ENCODE measurements around the gene TEX53. TPM values are rescaled to one million over a fixed set of nuclear protein-coding genes. Genes with fewer than 3 reads are reported as not detected.

Gene TEX53
- total RNA-seq, 1 experiment from 2014 or later: not detected

- no peak for DNase-seq
- Mint-ChIP-seq H3K9me3 (ENCODE audit: low read depth, unreplicated experiment) (no peaks in the 10 kb centered on the region), H3K27me3 (ENCODE audit: unreplicated experiment) (no peaks in the 10 kb centered on the region), H3K4me1 (ENCODE audit: low read depth, unreplicated experiment) (peaks cover 9% of the 10 kb centered on the region), H3K27ac (ENCODE audit: unreplicated experiment) (no peak overlapping the region), H3K4me3 (ENCODE audit: low read depth, unreplicated experiment) (no peak overlapping the region), H3K36me3 (ENCODE audit: insufficient read depth, unreplicated experiment) (no peaks in the 10 kb centered on the region)
- CTCF ChIA-PET: interaction anchor here (1.1 kb wide), 1 partner anchor 16 kb away, joined by 3 read pairs; no protein-coding TSS in a partner anchor
- intact Hi-C loops (cut with micrococcal nuclease; ENCODE audit: unreplicated experiment): no loop called here
- no peak for TF ChIP-seq CTCF (IDR thresholded peaks at IDR 0.05; ENCODE audit: unreplicated experiment)
- no TSS peak for BruUV-seq (replicated peaks)
These were observed 39.4 kb upstream of the TEX53 start for GRCh38 chr9:114696814-114697544.

GRCh38 chr9:114695948-114696347 is 38.3 kb upstream of the TEX53 start:
- no peak for DNase-seq

GRCh38 chr9:114694719-114695269 is 37.2 kb upstream of the TEX53 start:
- TF ChIP-seq CTCF (IDR thresholded peaks at IDR 0.05; ENCODE audit: unreplicated experiment): no peak
- intact Hi-C loops (cut with micrococcal nuclease; ENCODE audit: unreplicated experiment): loop anchor here (5.0 kb wide), 1 partner anchor 83 kb away; no protein-coding TSS in a partner anchor
- H3K36me3 Mint-ChIP-seq (ENCODE audit: insufficient read depth, unreplicated experiment): no peaks in the 10 kb centered on the region
- peaks cover 30% of the 10 kb centered on the region for H3K4me1 Mint-ChIP-seq (ENCODE audit: low read depth, unreplicated experiment)
- no peak overlapping the region for H3K27ac Mint-ChIP-seq (ENCODE audit: unreplicated experiment)
- no TSS peak for BruUV-seq (replicated peaks)
- H3K4me3 Mint-ChIP-seq (ENCODE audit: low read depth, unreplicated experiment): no peak overlapping the region
- CTCF ChIA-PET: interaction anchor here (0.6 kb wide), 1 partner anchor 374 kb away, joined by 3 read pairs; no protein-coding TSS in a partner anchor
- peaks cover 2% of the 10 kb centered on the region for H3K9me3 Mint-ChIP-seq (ENCODE audit: low read depth, unreplicated experiment)
- H3K27me3 Mint-ChIP-seq (ENCODE audit: unreplicated experiment): peaks cover 7% of the 10 kb centered on the region
- no peak for DNase-seq

More at GRCh38 chr9:114695948-114696347, 38.3 kb upstream of the TEX53 start:
- no peak overlapping the region for H3K27ac Mint-ChIP-seq (ENCODE audit: unreplicated experiment)
- CTCF ChIA-PET: no interaction called here
- H3K9me3 Mint-ChIP-seq (ENCODE audit: low read depth, unreplicated experiment): no peaks in the 10 kb centered on the region
- no peak overlapping the region for H3K4me3 Mint-ChIP-seq (ENCODE audit: low read depth, unreplicated experiment)
- BruUV-seq (replicated peaks): no TSS peak
- H3K27me3 Mint-ChIP-seq (ENCODE audit: unreplicated experiment): no peaks in the 10 kb centered on the region
- TF ChIP-seq CTCF (IDR thresholded peaks at IDR 0.05; ENCODE audit: unreplicated experiment): no peak
- H3K36me3 Mint-ChIP-seq (ENCODE audit: insufficient read depth, unreplicated experiment): no peaks in the 10 kb centered on the region
- H3K4me1 Mint-ChIP-seq (ENCODE audit: low read depth, unreplicated experiment): peaks cover 20% of the 10 kb centered on the region
- intact Hi-C loops (cut with micrococcal nuclease; ENCODE audit: unreplicated experiment): no loop called here

- no peaks in the 10 kb centered on the region for H3K36me3 Mint-ChIP-seq (ENCODE audit: insufficient read depth, unreplicated experiment)
- CTCF ChIA-PET: interaction anchor here (1.7 kb wide), 1 partner anchor 14 kb away, joined by 5 read pairs; no protein-coding TSS in a partner anchor
- H3K4me1 Mint-ChIP-seq (ENCODE audit: low read depth, unreplicated experiment): peaks cover 34% of the 10 kb centered on the region
- H3K27ac Mint-ChIP-seq (ENCODE audit: unreplicated experiment): no peak overlapping the region
- BruUV-seq (replicated peaks): no TSS peak
- no peak overlapping the region for H3K4me3 Mint-ChIP-seq (ENCODE audit: low read depth, unreplicated experiment)
- intact Hi-C loops (cut with micrococcal nuclease; ENCODE audit: unreplicated experiment): loop anchor here (5.0 kb wide), 1 partner anchor 83 kb away; no protein-coding TSS in a partner anchor
- H3K9me3 Mint-ChIP-seq (ENCODE audit: low read depth, unreplicated experiment): peaks cover 2% of the 10 kb centered on the region
- peaks cover 12% of the 10 kb centered on the region for H3K27me3 Mint-ChIP-seq (ENCODE audit: unreplicated experiment)
- TF ChIP-seq CTCF (IDR thresholded peaks at IDR 0.05; ENCODE audit: unreplicated experiment): no peak
- no peak for DNase-seq
These were observed 36.5 kb upstream of the TEX53 start for GRCh38 chr9:114694146-114694545.
